RWPE2 (cell line): ENCODE results near the gene NCOA5.
A peak's percentile ranks its signal among the peaks of the same experiment; 100 is the strongest.

Experiments used
- ATAC-seq: fragments of 200-7000 bp; cut with Tn5 transposase; 3 replicates; pipeline ENCODE4 v1.9.1; 2021; ENCODE audit warnings: low read depth
- DNase-seq: peaks from one replicate; pipeline ENCODE4 v3.0.0-alpha.2; 2020; ENCODE audit warnings: low spot score
- H3K27ac ChIP-seq: fragments of 450-650 bp; 2 replicates; pipeline ENCODE4 v1.5.1; 2017; ENCODE audit warnings: mild to moderate bottlenecking; ENCODE audit not compliant: poor library complexity, severe bottlenecking
- H3K27me3 ChIP-seq: fragments of 250-450 bp; sonication (Bioruptor Pico); 2 replicates; pipeline ENCODE4 v1.5.1; 2021; ENCODE audit warnings: mild to moderate bottlenecking, moderate library complexity; ENCODE audit not compliant: insufficient read depth, poor library complexity, severe bottlenecking
- H3K36me3 ChIP-seq: fragments of 250-450 bp; sonication (Bioruptor Pico); 2 replicates; pipeline ENCODE4 v1.5.1; 2020; ENCODE audit warnings: low read depth, mild to moderate bottlenecking, moderate library complexity
- H3K4me1 ChIP-seq: fragments of 250-450 bp; sonication (Bioruptor Pico); 2 replicates; pipeline ENCODE4 v1.5.1; 2021; ENCODE audit warnings: mild to moderate bottlenecking, moderate library complexity; ENCODE audit not compliant: insufficient read depth, poor library complexity, severe bottlenecking
- H3K4me3 ChIP-seq: fragments of 250-450 bp; sonication (Bioruptor Pico); 2 replicates; pipeline ENCODE4 v1.5.1; 2021; ENCODE audit warnings: mild to moderate bottlenecking, moderate library complexity; ENCODE audit not compliant: severe bottlenecking
- H3K9me3 ChIP-seq: fragments of 250-450 bp; sonication (Bioruptor Pico); 2 replicates; pipeline ENCODE4 v1.5.1; 2021; ENCODE audit warnings: mild to moderate bottlenecking, moderate library complexity; ENCODE audit not compliant: severe bottlenecking
- TF ChIP-seq, protein P1 (sequence below): fragments of 450-650 bp; IDR thresholded peaks from one replicate; pipeline ENCODE4 v1.5.1; 2017; ENCODE audit warnings: mild to moderate bottlenecking, moderate library complexity; ENCODE audit not compliant: poor library complexity, severe bottlenecking

NCOA5 gene

DNA sequence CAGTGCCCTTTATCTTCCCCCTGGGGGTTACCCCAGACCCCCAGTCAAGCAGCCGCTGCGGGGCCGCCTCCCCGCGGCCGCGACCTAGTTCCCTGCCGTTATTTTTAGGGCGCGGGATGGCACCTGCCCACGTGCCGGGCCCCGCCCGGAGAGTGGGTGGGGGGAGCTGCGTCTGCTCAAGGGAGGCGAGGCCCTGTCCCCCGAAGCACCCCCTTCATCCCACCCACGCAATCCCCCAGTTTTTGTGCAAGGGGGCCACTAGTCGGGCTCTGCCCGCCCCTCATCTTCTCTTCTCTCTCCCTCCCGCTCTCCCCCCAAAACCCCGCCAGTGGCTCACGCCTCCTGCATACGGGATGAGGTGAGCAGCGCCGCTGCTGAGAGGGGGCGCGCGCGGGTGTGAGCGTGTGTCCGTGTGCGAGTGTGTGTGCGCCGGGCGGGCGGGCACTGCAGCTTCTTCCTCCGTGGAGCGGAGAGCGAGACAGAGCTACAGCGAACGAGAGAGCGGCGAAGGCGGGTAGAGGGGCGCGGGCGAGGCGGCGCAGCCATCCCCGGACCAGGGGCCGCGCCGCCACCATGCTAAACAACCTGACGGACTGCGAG lies 60.9 kb downstream of the NCOA5 start, which contains the start of gene SLC12A5:
TSS of gene SLC12A5 (plus strand) at position 444 of the 600 bp plus-strand sequence. CDS start at position 574, 130 bp downstream.
- H3K27me3 ChIP-seq: peaks cover 72% of the 10 kb centered on the region
- H3K9me3 ChIP-seq: no peaks in the 10 kb centered on the region
- no peaks in the 10 kb centered on the region for H3K36me3 ChIP-seq
- TF ChIP-seq, protein P1, sequence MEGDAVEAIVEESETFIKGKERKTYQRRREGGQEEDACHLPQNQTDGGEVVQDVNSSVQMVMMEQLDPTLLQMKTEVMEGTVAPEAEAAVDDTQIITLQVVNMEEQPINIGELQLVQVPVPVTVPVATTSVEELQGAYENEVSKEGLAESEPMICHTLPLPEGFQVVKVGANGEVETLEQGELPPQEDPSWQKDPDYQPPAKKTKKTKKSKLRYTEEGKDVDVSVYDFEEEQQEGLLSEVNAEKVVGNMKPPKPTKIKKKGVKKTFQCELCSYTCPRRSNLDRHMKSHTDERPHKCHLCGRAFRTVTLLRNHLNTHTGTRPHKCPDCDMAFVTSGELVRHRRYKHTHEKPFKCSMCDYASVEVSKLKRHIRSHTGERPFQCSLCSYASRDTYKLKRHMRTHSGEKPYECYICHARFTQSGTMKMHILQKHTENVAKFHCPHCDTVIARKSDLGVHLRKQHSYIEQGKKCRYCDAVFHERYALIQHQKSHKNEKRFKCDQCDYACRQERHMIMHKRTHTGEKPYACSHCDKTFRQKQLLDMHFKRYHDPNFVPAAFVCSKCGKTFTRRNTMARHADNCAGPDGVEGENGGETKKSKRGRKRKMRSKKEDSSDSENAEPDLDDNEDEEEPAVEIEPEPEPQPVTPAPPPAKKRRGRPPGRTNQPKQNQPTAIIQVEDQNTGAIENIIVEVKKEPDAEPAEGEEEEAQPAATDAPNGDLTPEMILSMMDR: no peak
- no peaks in the 10 kb centered on the region for H3K4me1 ChIP-seq
- ATAC-seq (no peak), DNase-seq (peak; percentile 77)
- no peak within 1 kb of the TSS for H3K27ac ChIP-seq
- H3K4me3 ChIP-seq: no peak within 1 kb of the TSS

DNA sequence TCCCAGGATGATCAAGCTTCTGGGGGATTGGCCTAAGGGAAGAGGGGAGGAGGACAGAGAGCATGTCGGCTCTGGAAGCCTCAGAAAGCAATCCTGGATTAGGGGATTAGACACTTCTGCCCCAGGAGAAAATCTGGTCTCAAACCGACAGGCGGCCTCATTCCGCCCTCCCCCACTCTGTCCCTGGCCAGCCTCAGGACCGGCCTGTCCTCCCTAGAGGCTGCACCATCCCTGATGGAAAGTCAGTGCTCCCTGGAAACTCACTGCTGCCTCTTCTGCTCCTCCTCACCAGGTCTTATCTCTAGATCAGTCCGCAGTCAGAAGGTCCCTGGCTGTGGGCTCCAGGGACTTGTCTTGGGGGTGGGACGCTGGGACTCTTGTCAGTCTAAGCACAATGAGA lies 61.7 kb downstream of the NCOA5 start:
- H3K9me3 ChIP-seq: no peaks in the 10 kb centered on the region

DNA sequence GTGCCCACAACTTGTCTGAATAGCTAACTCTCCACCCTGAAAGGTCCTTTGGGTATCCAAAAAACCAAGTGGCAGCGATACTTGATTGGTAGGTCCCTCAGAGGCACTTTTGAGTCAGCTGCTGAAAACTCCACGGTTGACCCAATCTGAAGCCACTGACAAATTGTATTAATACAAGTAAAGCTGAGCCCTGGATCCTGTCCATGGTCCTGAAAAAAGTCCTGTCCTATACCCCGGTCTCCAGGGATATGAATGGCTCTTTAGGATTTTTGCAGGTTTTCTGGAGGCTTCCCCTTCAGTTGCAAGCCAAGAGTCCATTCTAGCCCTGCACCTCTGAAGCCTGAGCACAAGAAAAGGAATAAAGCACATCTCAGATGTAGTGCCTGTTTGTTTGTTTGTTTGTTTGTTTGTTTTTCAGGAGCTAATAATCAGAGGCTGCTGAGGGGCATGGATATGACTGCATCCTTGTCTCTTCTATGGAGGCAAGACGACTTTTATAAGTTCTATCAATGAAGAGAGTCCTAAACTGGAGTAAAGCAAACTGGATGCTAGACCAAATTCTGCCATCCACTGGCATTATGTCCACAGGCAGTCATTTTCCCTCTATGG lies 62.4 kb downstream of the NCOA5 start:
- H3K27ac ChIP-seq: no peak overlapping the region
- no peak for DNase-seq
- peaks cover 3% of the 10 kb centered on the region for H3K4me1 ChIP-seq
- peak; percentile 21 for ATAC-seq
- no peaks in the 10 kb centered on the region for H3K36me3 ChIP-seq
- no peaks in the 10 kb centered on the region for H3K9me3 ChIP-seq
- H3K27me3 ChIP-seq: peaks cover 57% of the 10 kb centered on the region
- no peak overlapping the region for H3K4me3 ChIP-seq
- TF ChIP-seq, protein P1: no peak

More for the DNA sequence above, 61.7 kb downstream of the NCOA5 start:
- no peaks in the 10 kb centered on the region for H3K36me3 ChIP-seq
- no peak overlapping the region for H3K27ac ChIP-seq
- no peaks in the 10 kb centered on the region for H3K4me1 ChIP-seq
- no peak for ATAC-seq
- DNase-seq: no peak
- H3K27me3 ChIP-seq: peaks cover 64% of the 10 kb centered on the region
- H3K4me3 ChIP-seq: no peak overlapping the region
- TF ChIP-seq, protein P1: no peak

DNA sequence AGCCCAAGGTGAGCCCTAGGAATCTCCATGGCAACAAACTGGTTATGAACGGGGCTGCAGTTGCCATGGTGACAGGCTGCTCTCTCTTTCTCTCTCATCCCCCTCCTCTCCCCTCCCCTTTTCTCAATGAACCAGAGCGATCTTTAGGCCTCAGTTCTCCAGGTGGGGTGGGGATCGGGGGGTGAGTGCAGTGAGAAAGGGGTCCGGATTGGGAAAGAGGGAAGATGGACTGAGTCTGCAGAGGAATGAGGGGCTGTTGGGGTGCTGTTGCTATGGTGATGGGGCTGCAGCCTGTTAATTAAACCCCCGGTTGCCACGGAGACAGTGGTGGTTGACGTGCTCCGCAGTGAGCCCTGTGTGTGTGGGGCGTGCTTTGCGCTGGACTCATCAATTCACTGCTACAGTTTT lies 64.4 kb downstream of the NCOA5 start:
- TF ChIP-seq, protein P1: no peak
- no peak overlapping the region for H3K4me3 ChIP-seq
- ATAC-seq: no peak
- no peaks in the 10 kb centered on the region for H3K9me3 ChIP-seq
- no peak overlapping the region for H3K27ac ChIP-seq
- H3K27me3 ChIP-seq: peaks cover 37% of the 10 kb centered on the region
- H3K4me1 ChIP-seq: peaks cover 7% of the 10 kb centered on the region
- no peak for DNase-seq
- no peaks in the 10 kb centered on the region for H3K36me3 ChIP-seq

DNA sequence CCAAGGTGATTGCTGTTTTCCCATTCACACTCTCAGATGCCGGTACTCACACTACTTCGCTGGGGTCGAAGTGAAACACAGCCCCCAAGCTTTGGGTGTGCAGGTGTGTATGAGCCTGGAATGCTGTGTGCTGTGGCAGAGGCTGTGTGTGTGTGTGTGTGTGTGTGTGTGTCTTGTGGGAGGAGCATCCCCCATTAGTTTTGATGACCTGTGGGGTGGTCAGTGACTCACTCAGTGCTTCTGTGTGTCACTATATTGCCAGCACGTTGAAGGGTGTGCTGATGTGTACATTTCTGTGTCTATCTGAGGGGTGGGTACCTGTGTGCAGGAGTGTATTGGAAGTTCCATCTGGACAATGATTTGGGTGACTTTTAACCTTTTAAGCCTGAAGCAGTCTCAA lies 65.8 kb downstream of the NCOA5 start:
- H3K27ac ChIP-seq: no peak overlapping the region
- DNase-seq (no peak), ATAC-seq (no peak)
- H3K27me3 ChIP-seq: peaks cover 23% of the 10 kb centered on the region
- no peaks in the 10 kb centered on the region for H3K36me3 ChIP-seq
- H3K4me1 ChIP-seq: peaks cover 7% of the 10 kb centered on the region
- H3K9me3 ChIP-seq: no peaks in the 10 kb centered on the region
- TF ChIP-seq, protein P1: no peak
- no peak overlapping the region for H3K4me3 ChIP-seq
